IPS-NIHi7 (cell line): ENCODE results near the gene PGPEP1.

Source experiments
- DNase-seq: peaks from one replicate; pipeline ENCODE4 v3.0.0; 2012; ENCODE audit warnings: mixed read lengths; ENCODE audit errors: extremely low spot score

PGPEP1 gene

GRCh38 chr19:18418029-18418482 is 77.7 kb downstream of the PGPEP1 start:
- DNase-seq: no peak

DNA sequence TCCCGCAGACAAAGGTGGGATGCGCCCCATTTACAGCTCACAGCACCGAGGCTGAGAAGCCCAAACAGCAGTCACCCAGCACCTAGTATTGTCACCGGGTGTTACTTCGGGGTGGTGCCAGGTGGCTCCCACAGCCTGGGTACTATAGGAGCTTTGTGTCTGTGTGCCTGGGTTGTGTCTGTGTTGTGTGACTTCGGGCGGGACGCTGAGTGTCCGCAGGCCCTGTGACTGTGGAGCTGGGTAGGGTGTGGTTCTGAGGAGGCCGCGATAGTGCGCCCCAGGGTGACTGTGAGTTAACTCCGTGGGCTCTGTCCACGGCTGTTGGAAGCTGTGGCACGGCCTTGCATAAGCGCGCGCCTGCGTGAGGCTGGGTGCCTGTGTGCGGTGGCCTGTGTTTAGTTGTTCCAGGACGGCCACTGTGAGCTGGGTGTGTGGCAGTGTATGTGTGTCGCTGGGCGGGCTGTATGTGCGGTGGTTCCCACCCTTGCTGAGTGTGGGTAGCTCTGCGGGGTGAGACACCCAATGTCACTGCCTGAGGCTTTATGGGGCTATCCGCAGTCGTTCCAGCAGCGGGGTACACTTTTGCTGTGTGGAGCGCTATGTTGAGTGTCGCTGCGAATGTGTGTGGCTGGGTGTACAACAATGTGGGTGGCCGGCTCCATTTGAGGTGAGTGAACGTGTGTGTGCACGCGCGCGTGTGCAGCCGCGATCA is 78.2 kb downstream of the PGPEP1 start:
- DNase-seq: no peak

DNA sequence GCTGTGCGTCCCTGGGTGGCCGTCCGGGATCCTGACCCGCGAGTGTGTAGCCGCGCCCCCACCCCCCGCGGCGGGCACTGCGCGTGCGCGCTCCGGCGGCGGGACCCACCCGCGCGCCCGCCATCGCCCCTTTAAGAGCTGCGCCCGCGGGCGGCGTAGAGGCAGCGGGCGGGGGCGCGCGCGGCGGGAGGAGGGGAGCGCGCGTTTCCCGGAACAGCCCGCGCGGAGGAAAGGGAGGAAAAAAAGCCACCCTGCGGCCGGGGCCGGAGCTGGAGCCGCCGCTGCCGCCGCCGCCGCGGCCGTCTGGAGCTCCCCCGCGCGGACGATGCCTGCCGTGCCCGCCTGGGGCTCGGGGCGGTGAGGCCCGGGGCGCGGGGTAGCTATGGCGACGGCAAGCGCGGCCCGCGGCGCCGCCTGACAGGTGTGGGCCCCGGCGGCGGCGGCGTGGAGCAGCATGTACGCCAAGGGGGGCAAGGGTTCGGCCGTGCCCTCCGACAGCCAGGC is 78.8 kb downstream of the PGPEP1 start, which contains the start of gene SSBP4:
Gene SSBP4 (plus strand): TSS at position 204 of the 504 bp plus-strand sequence. CDS start 251 bp downstream, at position 455.
- DNase-seq: peak; percentile 78
